ENCODE measurements around the gene MFSD12. TPM values are rescaled to one million over a fixed set of nuclear protein-coding genes. Genes with fewer than 3 reads are reported as not detected.

MFSD12 gene
- total RNA-seq, 1 donor from 2014 or later = 154 TPM

- H3K4me3 ChIP-seq (ENCODE audit: low read depth, low read length) = no peak overlapping the region
- H3K36me3 ChIP-seq (ENCODE audit: control insufficient read depth, insufficient read depth, low read length) = peaks cover 1% of the 10 kb centered on the region
- DNase-seq (ENCODE audit: low read depth) = no peak
- no peaks in the 10 kb centered on the region for H3K27me3 ChIP-seq (ENCODE audit: control insufficient read depth, insufficient read depth, low read length)
- TF ChIP-seq, protein P1, sequence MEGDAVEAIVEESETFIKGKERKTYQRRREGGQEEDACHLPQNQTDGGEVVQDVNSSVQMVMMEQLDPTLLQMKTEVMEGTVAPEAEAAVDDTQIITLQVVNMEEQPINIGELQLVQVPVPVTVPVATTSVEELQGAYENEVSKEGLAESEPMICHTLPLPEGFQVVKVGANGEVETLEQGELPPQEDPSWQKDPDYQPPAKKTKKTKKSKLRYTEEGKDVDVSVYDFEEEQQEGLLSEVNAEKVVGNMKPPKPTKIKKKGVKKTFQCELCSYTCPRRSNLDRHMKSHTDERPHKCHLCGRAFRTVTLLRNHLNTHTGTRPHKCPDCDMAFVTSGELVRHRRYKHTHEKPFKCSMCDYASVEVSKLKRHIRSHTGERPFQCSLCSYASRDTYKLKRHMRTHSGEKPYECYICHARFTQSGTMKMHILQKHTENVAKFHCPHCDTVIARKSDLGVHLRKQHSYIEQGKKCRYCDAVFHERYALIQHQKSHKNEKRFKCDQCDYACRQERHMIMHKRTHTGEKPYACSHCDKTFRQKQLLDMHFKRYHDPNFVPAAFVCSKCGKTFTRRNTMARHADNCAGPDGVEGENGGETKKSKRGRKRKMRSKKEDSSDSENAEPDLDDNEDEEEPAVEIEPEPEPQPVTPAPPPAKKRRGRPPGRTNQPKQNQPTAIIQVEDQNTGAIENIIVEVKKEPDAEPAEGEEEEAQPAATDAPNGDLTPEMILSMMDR (IDR thresholded peaks at IDR 0.05; ENCODE audit: insufficient read depth, low read length, poor library complexity, severe bottlenecking) = no peak
These were observed 59.4 kb downstream of the MFSD12 start for GRCh38 chr19:3497757-3498520.

DNA sequence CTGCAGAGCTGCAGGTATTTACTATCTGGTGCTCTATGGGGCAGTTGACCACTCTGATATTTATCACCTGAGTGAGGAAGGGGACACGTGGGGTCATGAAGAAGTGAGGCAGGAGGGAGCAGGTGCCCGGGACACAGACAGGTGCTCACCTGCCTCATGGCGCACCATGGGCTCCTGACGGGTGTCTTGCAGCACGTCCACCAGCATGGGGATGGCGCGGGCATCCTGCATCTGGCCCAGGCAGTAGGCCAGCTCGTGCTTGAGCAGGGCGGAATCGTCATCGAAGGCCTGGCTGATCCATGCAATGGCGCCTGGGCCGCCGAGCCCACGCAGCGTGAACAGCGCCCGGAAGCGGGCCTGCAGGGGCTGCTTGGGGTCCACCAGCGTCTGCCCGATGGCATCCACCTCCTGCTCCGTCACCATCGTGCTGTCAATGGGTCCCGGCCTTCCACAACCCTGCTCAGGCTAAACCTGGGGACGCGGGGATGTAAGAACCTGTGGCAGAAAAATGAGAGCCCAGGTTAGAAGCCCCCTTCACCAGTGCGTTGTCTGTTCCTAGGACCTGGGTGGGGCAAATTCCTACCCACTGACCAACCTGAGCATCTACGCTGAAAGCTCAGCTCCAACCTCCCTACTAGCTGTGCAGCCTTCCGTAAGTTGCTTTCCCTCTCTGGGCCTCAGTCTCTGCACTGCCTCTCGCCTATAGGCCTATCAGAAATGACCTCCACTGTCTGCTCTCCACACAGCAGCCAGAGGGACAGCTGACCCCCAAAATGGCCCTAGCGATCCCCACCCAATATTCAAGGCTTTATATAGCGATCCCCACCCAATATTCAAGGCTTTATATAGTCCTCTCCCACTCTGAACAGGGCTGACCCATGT is 60.8 kb downstream of the MFSD12 start:
- TF ChIP-seq, protein P1 (IDR thresholded peaks at IDR 0.05; ENCODE audit: insufficient read depth, low read length, poor library complexity, severe bottlenecking) = no peak
- Histone ChIP-seq H3K4me3 (ENCODE audit: low read depth, low read length) (no peak overlapping the region), H3K36me3 (ENCODE audit: control insufficient read depth, insufficient read depth, low read length) (peaks cover 1% of the 10 kb centered on the region), H3K27me3 (ENCODE audit: control insufficient read depth, insufficient read depth, low read length) (no peaks in the 10 kb centered on the region)
- no peak for DNase-seq (ENCODE audit: low read depth)

GRCh38 chr19:3494559-3494958 is 62.8 kb downstream of the MFSD12 start:
- H3K27me3 ChIP-seq (ENCODE audit: control insufficient read depth, insufficient read depth, low read length) = no peaks in the 10 kb centered on the region
- H3K4me3 ChIP-seq (ENCODE audit: low read depth, low read length) = no peak overlapping the region
- no peak for DNase-seq (ENCODE audit: low read depth)
- TF ChIP-seq, protein P1 (IDR thresholded peaks at IDR 0.05; ENCODE audit: insufficient read depth, low read length, poor library complexity, severe bottlenecking) = no peak
- peaks cover 1% of the 10 kb centered on the region for H3K36me3 ChIP-seq (ENCODE audit: control insufficient read depth, insufficient read depth, low read length)

Other genes with a start within 250 kb of the MFSD12 start
- gene NFIC, start 191.0 kb downstream of the MFSD12 start, total RNA-seq = 18.0 and 31.6 TPM in 2 replicates
- gene SMIM24, start 77.1 kb downstream of the MFSD12 start, total RNA-seq = 8.1 and 14.7 TPM in 2 replicates
- gene SMIM44, start 74.1 kb downstream of the MFSD12 start, total RNA-seq = 0.62 and 1.2 TPM in 2 replicates
- 32.9 and 33.0 TPM in 2 replicates for gene DOHH, start 56.9 kb downstream of the MFSD12 start, total RNA-seq
- gene FZR1, start 51.3 kb downstream of the MFSD12 start, total RNA-seq = 51.9 and 57.6 TPM in 2 replicates
- gene TEKTIP1, start 18.4 kb downstream of the MFSD12 start, total RNA-seq = not detected in 2 replicates
- 77.8 and 84.5 TPM in 2 replicates for gene HMG20B, start 15.4 kb upstream of the MFSD12 start, total RNA-seq
- gene GIPC3, start 27.9 kb upstream of the MFSD12 start, total RNA-seq = 0.21 TPM in 1 of 2 replicates, not detected in the other
- gene TBXA2R, start 49.3 kb upstream of the MFSD12 start, total RNA-seq = 0.04 and 0.21 TPM in 2 replicates
- 46.6 and 48.7 TPM in 2 replicates for gene CACTIN, start 69.2 kb upstream of the MFSD12 start, total RNA-seq
- 26.5 and 26.6 TPM in 2 replicates for gene PIP5K1C, start 142.9 kb upstream of the MFSD12 start, total RNA-seq
- 1.7 and 7.8 TPM in 2 replicates for gene TJP3, start 150.8 kb upstream of the MFSD12 start, total RNA-seq
- 39.7 and 50.5 TPM in 2 replicates for gene APBA3, start 204.1 kb upstream of the MFSD12 start, total RNA-seq
- gene MRPL54, start 205.1 kb upstream of the MFSD12 start, total RNA-seq = 48.4 and 120 TPM in 2 replicates
- not detected in 2 replicates for gene RAX2, start 214.6 kb upstream of the MFSD12 start, total RNA-seq
- 0.50 and 1.2 TPM in 2 replicates for gene MATK, start 228.8 kb upstream of the MFSD12 start, total RNA-seq

Data from kidney epithelial cell (primary cell).